D721Med (cell line): Measurements from ENCODE around the gene PEPD.

ENCODE experiments used
- DNase-seq: peaks from one replicate; pipeline ENCODE4 v3.0.0; 2011; ENCODE audit warnings: low spot score; ENCODE audit not compliant: insufficient read length
- FAIRE-seq: peaks from 2 replicates; lab custom pipeline; 2011; peaks lifted over from hg19 to GRCh38; lab: Jason Lieb, UNC
- CTCF ChIP-seq: IDR thresholded peaks from 2 replicates; pipeline ENCODE4 v1.5.1; 2012; ENCODE audit warnings: mild to moderate bottlenecking, control low read depth; ENCODE audit not compliant: insufficient read depth; ENCODE audit errors: missing control alignments

Gene PEPD

GRCh38 chr19:33437393-33437820 lies 84.2 kb downstream of the PEPD start:
- TF ChIP-seq CTCF: no peak
- DNase-seq (no peak), FAIRE-seq (no peak)

GRCh38 chr19:33436360-33437345 lies 84.9 kb downstream of the PEPD start:
- FAIRE-seq (no peak), DNase-seq (no peak)
- TF ChIP-seq CTCF: no peak

- no peak for DNase-seq
- no peak for TF ChIP-seq CTCF
- FAIRE-seq: no peak
Measured at GRCh38 chr19:33435706-33436359, 85.8 kb downstream of the PEPD start.

- no peak for DNase-seq
Measured at GRCh38 chr19:33434886-33435705, 86.5 kb downstream of the PEPD start.

GRCh38 chr19:33434069-33434885 lies 87.3 kb downstream of the PEPD start:
- DNase-seq: no peak
- no peak for FAIRE-seq
- TF ChIP-seq CTCF: no peak

More at GRCh38 chr19:33434886-33435705, 86.5 kb downstream of the PEPD start:
- no peak for FAIRE-seq
- TF ChIP-seq CTCF: no peak

GRCh38 chr19:33432446-33433170 lies 89.0 kb downstream of the PEPD start:
- no peak for DNase-seq
- FAIRE-seq: no peak

More at GRCh38 chr19:33432446-33433170, 89.0 kb downstream of the PEPD start:
- TF ChIP-seq CTCF: no peak
